Vagina (tissue), 2 donors: ENCODE measurements around the gene IGFBP2.

Experiments
- CTCF ChIP-seq, 3 experiments: fragments of 450-650 bp in 2 of 3; fragments of 200-600 bp in 1 of 3; sonication (generic) in 1 of 3; IDR thresholded peaks; one replicate each; pipeline ENCODE4 v1.5.1; 2017 to 2019; ENCODE audit warnings: antibody characterized with exemption in 3 of 3, mild to moderate bottlenecking in 2 of 3, moderate library complexity in 2 of 3
- POLR2A ChIP-seq, 2 donors: fragments of 450-650 bp; IDR thresholded peaks; one replicate each; pipeline ENCODE4 v1.6.1; 2017; ENCODE audit warnings: antibody characterized with exemption in 2 of 2, mild to moderate bottlenecking in 2 of 2, moderate library complexity in 2 of 2
- POLR2AphosphoS5 ChIP-seq, 2 donors: sonication (generic); formaldehyde crosslinking; IDR thresholded peaks; one replicate each; pipeline ENCODE4 v1.9.0; 2017; ENCODE audit warnings: antibody characterized with exemption in 2 of 2, mild to moderate bottlenecking in 2 of 2, low read depth in 1 of 2; ENCODE audit not compliant: insufficient read depth in 1 of 2

- TF ChIP-seq POLR2AphosphoS5 (IDR thresholded peaks at IDR 0.05; ENCODE audit: insufficient read depth in 1 of 2, low read depth in 1 of 2) (no peak), CTCF (IDR thresholded peaks at IDR 0.05) (peak; percentile 40 to 43 (median 41)), POLR2A (IDR thresholded peaks at IDR 0.05) (no peak)
Observed at GRCh38 chr2:216696751-216697560, 63.7 kb downstream of the IGFBP2 start.
